T-helper 1 cell (primary cell): Measurements from ENCODE around the gene GABPB2.
"Not testable (repeated sequence)": the region's sequence is repeated elsewhere in the genome, so short reads cannot be mapped to it uniquely, and the experiment has no call there.

Experiments used
- DNase-seq, 5 donors: peaks; one replicate each; pipeline ENCODE4 v3.0.0-alpha.2; 2012 to 2020

GABPB2 gene

GRCh38 chr1:151060007-151060656 lies 10.4 kb upstream of the GABPB2 start, which contains the start of gene MLLT11:
MLLT11 (plus strand) TSS chr1:151060397; CDS start chr1:151067225, 6,828 bp downstream.
- DNase-seq: no peak

DNA sequence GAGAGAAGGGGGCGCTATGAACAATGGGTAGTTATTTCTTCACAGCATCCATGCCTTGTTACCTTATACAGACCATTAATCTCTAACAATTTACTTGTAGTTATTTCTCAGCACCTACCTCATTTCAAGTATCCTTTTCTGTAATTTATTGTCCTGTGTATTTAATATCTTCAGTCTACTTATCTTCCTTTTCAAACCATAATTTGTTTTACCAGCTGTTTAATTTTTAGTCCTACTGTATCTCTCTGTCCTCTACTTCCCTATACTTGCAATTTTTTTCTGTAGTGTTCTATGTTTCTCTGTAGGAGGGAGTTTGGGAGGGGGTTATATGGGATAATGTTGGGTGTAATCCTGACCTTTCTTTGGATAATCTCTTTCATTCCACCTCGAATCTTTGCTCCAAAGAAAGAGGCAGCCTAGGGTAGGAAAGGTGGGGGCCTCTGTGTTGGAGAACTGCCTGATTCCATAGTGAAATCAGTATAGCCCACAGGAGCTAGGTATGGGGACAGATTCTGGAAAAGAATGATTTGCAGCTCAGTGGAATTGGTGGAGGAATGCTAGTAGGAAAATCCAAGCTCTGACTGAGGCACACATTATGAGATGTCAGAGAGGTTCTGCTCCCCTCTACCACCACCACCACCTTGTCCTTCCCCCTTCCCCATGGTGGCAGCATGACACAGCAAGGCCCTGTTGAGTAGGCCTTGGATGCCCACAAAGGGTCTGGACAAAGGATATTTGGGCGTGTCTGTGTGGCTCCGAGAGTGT lies 9.7 kb upstream of the GABPB2 start:
- DNase-seq: no peak

DNA sequence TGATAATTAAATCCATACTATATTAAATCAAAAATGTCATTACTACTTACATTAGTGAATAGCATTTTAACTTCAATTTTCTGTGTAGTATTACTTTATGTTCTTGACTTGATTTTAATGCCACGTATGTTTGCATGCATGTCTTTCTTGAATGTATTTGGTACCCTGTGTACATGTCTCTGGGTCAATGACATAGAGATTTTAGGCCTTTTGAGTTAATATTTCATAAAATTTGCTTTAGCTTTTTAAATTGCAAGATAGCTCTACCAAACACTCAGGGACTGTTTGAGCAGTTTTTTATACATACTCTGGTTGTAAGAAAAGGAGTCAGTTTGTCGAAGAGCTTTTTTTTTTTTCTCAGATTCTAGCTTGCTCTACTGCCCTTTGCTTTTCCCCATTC lies 8.9 kb upstream of the GABPB2 start:
- DNase-seq: no peak

DNA sequence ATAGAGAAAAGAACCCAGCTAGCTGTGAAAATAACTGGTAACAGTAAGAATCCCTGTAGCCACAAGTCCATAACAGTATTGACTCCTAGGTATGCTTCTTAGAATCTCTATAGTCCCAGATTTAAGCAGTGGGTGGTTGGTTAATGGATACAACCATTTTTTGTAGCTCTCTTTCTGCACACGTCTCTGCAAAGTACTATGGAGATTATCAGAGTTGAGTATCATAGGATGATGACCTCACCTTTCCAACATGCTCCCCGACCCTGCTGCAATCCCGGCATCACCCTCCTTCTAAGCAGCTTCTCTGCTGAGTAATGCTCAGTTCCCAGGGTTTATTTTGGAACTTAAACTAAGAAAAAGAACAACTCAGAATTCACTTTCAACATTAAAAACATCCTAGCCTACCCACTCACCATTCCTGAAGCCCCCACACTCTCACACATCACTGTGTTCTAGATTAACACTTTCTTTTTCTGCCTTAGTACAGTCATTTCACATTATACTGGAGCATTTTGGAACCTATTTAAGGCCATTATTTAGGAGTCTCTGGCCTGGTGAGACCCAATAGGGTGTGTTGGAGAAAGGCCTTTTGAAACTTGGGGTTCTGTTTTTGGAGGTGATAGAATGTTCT lies 7.7 kb upstream of the GABPB2 start:
- no peak for DNase-seq

DNA sequence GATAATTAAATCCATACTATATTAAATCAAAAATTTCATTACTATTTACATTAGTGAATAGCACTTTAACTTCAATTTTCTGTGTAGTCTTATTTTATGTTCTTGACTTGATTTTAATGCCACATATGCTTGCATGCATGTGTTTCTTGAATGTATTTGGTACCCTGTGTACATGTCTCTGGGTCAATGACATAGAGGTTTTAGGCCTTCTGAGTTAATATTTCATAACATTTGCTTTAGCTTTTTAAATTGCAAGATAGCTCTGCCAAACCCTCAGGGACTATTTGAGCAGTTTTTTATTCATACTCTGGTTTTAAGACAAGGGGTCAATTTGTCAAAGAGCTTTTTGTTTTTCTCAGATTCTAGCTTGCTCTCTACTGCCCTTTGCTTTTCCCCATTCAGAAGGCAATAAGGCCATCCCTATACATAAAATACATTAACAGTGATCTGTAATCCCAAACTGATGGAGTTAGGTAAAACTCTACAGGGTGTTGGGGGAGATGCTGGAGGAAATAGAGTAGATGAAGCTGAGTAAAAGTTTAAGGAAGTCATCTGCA lies 5.4 kb upstream of the GABPB2 start:
- DNase-seq: no peak

- DNase-seq: no peak
Observed at GRCh38 chr1:151067185-151067584, 3.4 kb upstream of the GABPB2 start.

- DNase-seq: no peak
Observed at GRCh38 chr1:151069103-151069486, 1.5 kb upstream of the GABPB2 start.

DNA sequence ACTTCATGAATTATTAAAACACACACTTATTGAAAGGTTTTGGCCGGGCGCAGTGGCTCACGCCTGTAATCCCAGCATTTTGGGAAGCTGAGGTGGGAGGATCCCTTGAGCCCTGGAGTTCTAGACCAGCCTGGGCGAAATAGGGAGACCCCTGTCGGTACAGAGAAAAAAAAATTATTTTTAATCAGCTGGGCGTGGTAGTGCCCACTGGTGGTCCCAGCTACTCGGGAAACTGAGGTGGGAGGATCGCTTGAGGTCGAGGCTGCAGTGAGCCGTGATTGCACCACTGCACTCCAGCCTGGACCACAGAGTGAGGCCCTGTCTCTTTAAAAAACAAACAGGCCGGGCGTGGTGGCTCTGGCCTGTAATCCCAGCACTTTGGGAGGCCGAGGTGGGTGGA lies 1.7 kb downstream of the GABPB2 start:
- no peak for DNase-seq

DNA sequence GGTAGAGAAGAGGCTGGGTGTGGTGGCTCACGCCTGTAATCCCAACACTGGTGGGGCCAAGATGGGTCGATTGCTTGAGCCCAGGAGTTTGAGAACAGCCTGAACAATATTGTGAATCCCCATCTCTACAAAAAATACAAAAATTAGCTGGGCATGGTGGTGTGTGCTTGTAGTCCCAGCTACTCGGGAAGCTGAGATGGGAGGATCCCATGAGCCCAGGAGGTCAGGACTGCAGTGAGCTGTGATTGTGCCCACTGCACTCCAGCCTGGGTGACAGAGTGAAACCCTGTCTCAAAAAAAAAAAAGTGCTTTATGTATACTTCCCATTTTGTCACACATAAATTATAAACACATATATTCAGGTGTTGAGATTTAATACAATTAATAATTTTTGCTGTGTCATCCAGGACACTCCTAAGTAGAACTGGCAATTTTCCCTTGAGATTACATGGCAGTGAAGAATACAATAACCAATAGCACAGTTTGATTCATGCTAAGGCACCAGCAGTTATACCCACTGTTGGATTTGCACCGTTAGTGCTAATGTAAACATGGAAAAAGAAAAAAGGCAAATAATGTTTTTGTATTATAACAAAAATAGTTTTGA lies 15.5 kb downstream of the GABPB2 start:
- no peak for DNase-seq

- DNase-seq: not testable (repeated sequence)
Observed at GRCh38 chr1:151097426-151097825, 26.9 kb downstream of the GABPB2 start.

DNA sequence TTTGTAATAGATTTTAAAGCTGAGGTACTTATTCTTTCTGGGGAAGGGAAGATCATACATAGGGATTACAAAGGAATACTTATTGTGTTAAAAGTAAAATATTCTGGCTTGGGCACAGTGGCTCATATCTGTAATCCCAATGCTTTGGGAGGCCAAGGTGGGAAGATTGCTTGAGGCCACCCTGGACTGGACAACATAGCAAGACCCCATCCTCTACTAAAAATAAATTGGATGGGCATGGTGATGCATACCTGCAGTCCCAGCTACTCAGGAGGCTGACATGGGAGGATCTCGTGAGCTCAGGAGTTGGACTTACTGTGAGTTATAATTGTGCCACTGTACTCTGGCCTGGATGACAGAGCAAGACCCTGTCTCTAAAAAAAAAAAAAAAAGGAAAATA lies 27.6 kb downstream of the GABPB2 start:
- no peak for DNase-seq

- DNase-seq: no peak
Observed at GRCh38 chr1:151104630-151105029, 34.1 kb downstream of the GABPB2 start.

GRCh38 chr1:151106894-151107293 lies 36.3 kb downstream of the GABPB2 start:
- DNase-seq: no peak

DNA sequence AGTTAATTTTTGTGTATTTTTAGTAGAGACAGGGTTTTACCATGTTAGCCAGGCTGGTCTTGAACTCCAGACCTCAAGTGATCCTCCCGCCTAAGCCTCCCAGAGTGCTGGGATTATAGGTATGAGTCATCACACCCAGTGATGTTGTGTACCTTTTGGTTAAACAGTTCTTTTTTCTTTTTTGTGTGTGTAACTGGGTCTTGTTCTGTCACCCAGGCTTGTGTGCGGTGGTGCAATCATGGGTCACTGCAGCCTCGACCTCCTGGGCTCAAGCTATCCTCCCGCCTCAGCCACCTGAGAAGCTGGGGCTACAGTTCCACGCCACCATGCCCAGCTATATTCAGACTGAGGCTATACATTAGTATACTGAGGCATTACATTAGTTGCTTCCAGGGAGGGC lies 37.8 kb downstream of the GABPB2 start:
- no peak for DNase-seq

DNA sequence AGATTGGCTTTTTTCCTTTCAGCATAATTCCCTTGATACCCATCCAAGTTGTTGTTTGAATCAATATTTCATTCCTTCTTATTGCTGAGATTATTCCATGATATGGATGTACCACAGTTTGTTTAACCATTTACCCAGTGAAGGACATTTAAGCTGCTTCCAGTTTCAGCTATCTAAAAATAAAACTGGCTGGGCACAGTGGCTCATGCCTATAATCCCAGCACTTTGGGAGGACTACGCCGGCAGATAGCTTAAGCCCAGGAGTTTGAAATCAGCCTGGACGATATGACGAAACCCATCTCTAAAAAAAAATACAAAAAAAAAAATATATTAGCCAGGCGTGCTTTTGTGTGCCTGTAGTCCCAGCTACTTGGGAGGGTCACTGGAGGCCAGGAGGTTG lies 43.3 kb downstream of the GABPB2 start:
- DNase-seq: no peak

DNA sequence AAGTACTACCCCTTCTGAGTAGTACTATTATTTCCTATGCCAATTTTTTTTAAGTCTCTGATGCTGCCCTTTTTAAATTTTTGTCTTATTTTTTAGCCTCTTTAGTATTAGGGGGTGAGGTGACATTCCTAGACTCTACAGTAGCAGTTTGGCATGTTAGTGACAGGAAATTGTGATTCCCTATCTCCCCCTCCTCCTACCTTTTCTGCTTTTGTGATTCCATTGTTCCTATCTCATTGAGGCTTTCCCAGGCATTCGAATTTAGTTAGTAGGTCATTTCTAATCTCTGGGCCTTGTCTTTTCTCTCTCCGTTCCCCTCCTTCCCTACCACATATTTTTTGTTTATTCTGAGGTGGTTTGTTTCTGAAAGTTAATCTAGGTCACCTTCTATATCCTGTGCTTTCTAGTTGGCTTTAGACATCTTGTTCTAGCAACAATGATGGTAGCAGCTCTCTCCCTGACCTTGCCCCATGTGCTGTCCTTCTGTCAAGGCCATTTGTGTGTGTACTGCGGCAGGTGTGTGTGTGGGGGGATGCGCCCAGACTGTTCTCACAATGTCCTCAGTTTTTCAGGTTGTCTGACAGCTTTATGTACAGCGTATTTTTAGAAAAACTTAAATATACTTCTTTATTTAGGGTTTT lies 54.3 kb downstream of the GABPB2 start:
- DNase-seq: no peak

DNA sequence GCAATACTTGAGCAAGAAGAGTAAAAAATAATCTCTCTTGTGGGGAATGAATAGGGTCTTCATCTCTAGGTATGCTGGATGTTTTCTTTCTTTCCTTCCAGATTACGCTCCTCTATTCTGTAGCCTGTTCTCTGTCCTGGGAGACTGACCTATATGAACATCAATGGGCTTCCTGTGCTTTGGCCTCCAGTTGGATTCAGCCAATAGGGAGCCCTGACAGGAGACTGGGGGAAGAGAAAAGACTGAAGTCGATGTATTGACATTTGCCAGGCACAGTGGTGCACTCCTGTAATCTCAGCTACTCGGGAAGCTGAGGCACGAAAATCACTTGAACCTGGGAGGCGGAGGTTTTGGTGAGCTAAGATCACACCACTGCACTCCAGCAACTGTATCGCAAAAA lies 58.2 kb downstream of the GABPB2 start:
- no peak for DNase-seq

- peak; percentile 38 to 80 (median 61) for DNase-seq
Observed at GRCh38 chr1:151130987-151131586, 60.5 kb downstream of the GABPB2 start.

GRCh38 chr1:151131701-151132334 lies 61.3 kb downstream of the GABPB2 start:
- DNase-seq: no peak

DNA sequence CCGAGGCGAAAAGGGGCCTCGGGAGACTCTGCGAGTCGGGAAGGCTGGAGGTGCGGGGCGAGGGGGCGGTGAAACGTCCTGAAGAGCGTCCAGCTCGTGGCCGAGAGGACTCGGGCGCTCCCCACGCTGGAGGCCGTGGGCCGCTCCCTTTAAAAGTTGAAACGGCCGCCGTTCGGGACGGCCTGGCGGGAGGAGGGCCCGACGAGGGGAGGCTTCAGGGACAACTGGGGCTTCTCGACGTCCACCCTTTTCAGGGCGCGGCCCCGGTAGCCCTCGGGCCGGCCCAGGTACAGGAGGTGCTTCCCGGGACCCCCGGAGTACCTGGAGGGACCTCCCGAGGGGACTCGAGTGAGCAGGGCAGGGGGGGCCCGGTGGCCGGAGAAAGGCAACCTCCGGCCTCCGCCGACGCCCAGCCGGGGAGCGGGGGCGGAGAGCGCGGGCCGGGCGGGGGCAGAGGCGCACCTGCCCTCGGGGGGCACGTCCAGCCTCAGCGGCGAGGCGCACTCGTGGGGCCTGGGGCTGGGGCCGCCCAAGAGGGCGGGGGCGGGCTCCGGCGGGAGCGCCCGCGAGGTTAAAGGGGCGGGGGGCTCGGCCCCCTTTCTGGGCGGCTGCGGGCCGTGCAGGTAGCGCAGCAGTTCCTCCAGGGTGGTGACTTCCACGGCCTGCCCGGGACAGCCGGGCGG lies 61.9 kb downstream of the GABPB2 start:
- no peak for DNase-seq
